B cell (primary cell): ENCODE data around the gene VANGL2. TPM values are rescaled to one million over a fixed set of nuclear protein-coding genes. Genes with fewer than 3 reads are reported as not detected.

ENCODE experiments used
- ATAC-seq: fragments of 200-7000 bp; cut with Tn5 transposase; one replicate; pipeline ENCODE4 v1.10.0; 2021; ENCODE audit warnings: low read depth, mild to moderate bottlenecking, moderate number of reproducible peaks, moderate library complexity
- CTCF ChIA-PET: fragments of 350-600 bp; sonication (Branson Sonifier 250); formaldehyde crosslinking; loops from one replicate; lab custom pipeline; 2021; ENCODE audit warnings: antibody characterized with exemption, inconsistent platforms; lab: Charles Lee
- POLR2A ChIA-PET: fragments of 350-600 bp; sonication (Branson Sonifier 250); formaldehyde crosslinking; loops from one replicate; lab custom pipeline; 2021; ENCODE audit warnings: antibody characterized with exemption; lab: Charles Lee
- DNase-seq: peaks from one replicate; pipeline ENCODE4 v3.0.0; 2013
- H2AFZ ChIP-seq: 2 replicates; pipeline ENCODE4 v1.6.1; 2012; ENCODE audit warnings: mild to moderate bottlenecking, low read depth, low read length; ENCODE audit not compliant: insufficient read depth, poor library complexity, severe bottlenecking
- H3K27ac ChIP-seq, 2 donors: 1 replicate in 1 of 2; 2 replicates in 1 of 2; pipeline ENCODE4 v1.5.1; 2012 to 2013; ENCODE audit warnings: low read length in 2 of 2, mild to moderate bottlenecking in 2 of 2, moderate library complexity in 1 of 2
- H3K27me3 ChIP-seq, 4 experiments: fragments of 200-600 bp in 1 of 4; sonication (generic) in 1 of 4; replicated peaks in 1 of 4; 1 replicate in 2 of 4; 2 replicates in 2 of 4; pipeline versions ENCODE4 v1.6.1 to v1.7.0; 2013 to 2016; ENCODE audit warnings: low read length in 3 of 4, mild to moderate bottlenecking in 2 of 4, mixed read lengths in 1 of 4, moderate library complexity in 1 of 4; ENCODE audit not compliant: insufficient read depth in 4 of 4, control insufficient read depth in 3 of 4; ENCODE audit errors: control extremely low read depth in 1 of 4
- H3K36me3 ChIP-seq, 2 experiments: replicated peaks in 1 of 2; 1 replicate in 1 of 2; 2 replicates in 1 of 2; pipeline versions ENCODE4 v1.6.1 to v1.7.1; 2013; ENCODE audit warnings: low read length in 1 of 2; ENCODE audit not compliant: insufficient read depth in 2 of 2, control insufficient read depth in 1 of 2; ENCODE audit errors: control extremely low read depth in 1 of 2, extremely low read depth in 1 of 2
- H3K4me1 ChIP-seq, 2 donors: fragments of 200-600 bp in 1 of 2; sonication (generic) in 1 of 2; 1 replicate in 1 of 2; 2 replicates in 1 of 2; pipeline versions ENCODE4 v1.5.1 to v1.6.1; 2013 to 2017; ENCODE audit warnings: low read length in 2 of 2; ENCODE audit not compliant: control insufficient read depth in 2 of 2, insufficient read depth in 2 of 2
- H3K4me2 ChIP-seq: replicated peaks from 2 replicates; pipeline ENCODE3; 2012; ENCODE audit warnings: mild to moderate bottlenecking, low read depth, low read length; ENCODE audit not compliant: poor library complexity, severe bottlenecking
- H3K4me3 ChIP-seq, 5 experiments: fragments of 200-600 bp in 1 of 5; sonication (generic) in 1 of 5; 1 replicate in 3 of 5; 2 replicates in 2 of 5; pipeline versions ENCODE4 v1.5.1 to v1.7.0; 2011 to 2016; ENCODE audit warnings: low read length in 4 of 5, mild to moderate bottlenecking in 4 of 5, low read depth in 2 of 5, control low read depth in 1 of 5, moderate library complexity in 1 of 5; ENCODE audit not compliant: insufficient read depth in 1 of 5; ENCODE audit errors: control extremely low read depth in 1 of 5, extremely low read depth in 1 of 5
- H3K79me2 ChIP-seq: fragments of 200-600 bp; sonication (generic); one replicate; pipeline ENCODE4 v1.6.0; 2016; ENCODE audit warnings: low read length; ENCODE audit not compliant: control insufficient read depth, insufficient read depth
- H3K9ac ChIP-seq: fragments of 200-600 bp; sonication (generic); 2 replicates; pipeline ENCODE4 v1.6.1; 2017; ENCODE audit warnings: mild to moderate bottlenecking, low read length, moderate library complexity
- H3K9me3 ChIP-seq, 3 donors: one replicate each; pipeline versions ENCODE4 v1.6.1 to v1.7.1; 2013; ENCODE audit warnings: low read length in 2 of 3; ENCODE audit not compliant: control insufficient read depth in 2 of 3, insufficient read depth in 1 of 3; ENCODE audit errors: control extremely low read depth in 1 of 3
- H4K20me1 ChIP-seq: 2 replicates; pipeline ENCODE4 v1.6.0; 2012; ENCODE audit warnings: mild to moderate bottlenecking, low read length; ENCODE audit not compliant: insufficient read depth, control insufficient read depth, poor library complexity, severe bottlenecking
- H3K27ac Mint-ChIP-seq: one replicate; pipeline ENCODE4 v1.8.0; 2021; ENCODE audit warnings: mixed read lengths
- H3K27me3 Mint-ChIP-seq: one replicate; pipeline ENCODE4 v1.8.0; 2021; ENCODE audit warnings: mixed read lengths
- H3K4me1 Mint-ChIP-seq: one replicate; pipeline ENCODE4 v1.8.0; 2021; ENCODE audit warnings: mixed read lengths
- H3K4me3 Mint-ChIP-seq: one replicate; pipeline ENCODE4 v1.8.0; 2021; ENCODE audit warnings: mixed read lengths
- H3K9me3 Mint-ChIP-seq: one replicate; pipeline ENCODE4 v1.8.0; 2022; ENCODE audit warnings: mixed read lengths; ENCODE audit not compliant: insufficient read depth
- CTCF ChIP-seq: fragments of 200-600 bp; IDR thresholded peaks from one replicate; pipeline ENCODE4 v1.8.0; 2022; ENCODE audit warnings: antibody characterized with exemption, mild to moderate bottlenecking
- EZH2 ChIP-seq: IDR thresholded peaks from 2 replicates; pipeline ENCODE4 v1.6.1; 2012; ENCODE audit warnings: borderline replicate concordance, low read depth, mild to moderate bottlenecking, moderate library complexity, low read length; ENCODE audit not compliant: insufficient read depth, poor library complexity, severe bottlenecking
- WGBS: methylation state at CpG from one replicate; pipeline ENCODE4 v1.1.5; 2013; ENCODE audit warnings: missing lambda C conversion rate; ENCODE audit not compliant: insufficient coverage; 5-methylcytosine and 5-hydroxymethylcytosine counted together
- intact Hi-C: fragments of 100-400 bp; cut with micrococcal nuclease; formaldehyde crosslinking; loops from one replicate; pipeline ENCODE4 v1.10.0; 2022
- polyA plus RNA-seq: library from polyadenylated mRNA; depleted of rRNA; stranded (reverse); fragments of >200 nt; gene quantifications from 2 replicates; pipeline ENCODE4 v1.2.3, GENCODE V29; 2012
- total RNA-seq, 2 donors: library from RNA; stranded (reverse); fragments of 120-200 nt in 1 of 2; gene quantifications; 1 replicate in 1 of 2; 2 replicates in 1 of 2; pipeline versions ENCODE4 v1.2.3 to v1.2.4, GENCODE V29; 2013 to 2022

Gene VANGL2
- total and polyA plus RNA-seq, 2 donors (not counting 1 experiment from before 2014, with no cell fraction given), result 0.48 to 14.4 TPM

GRCh38 chr1:160471253-160471652 lies 70.9 kb downstream of the VANGL2 start:
- H3K27me3 ChIP-seq, result no peaks in the 10 kb centered on the region
- ATAC-seq (no peak), DNase-seq (no peak)
- H3K27ac ChIP-seq, result peak overlapping the region in 1 of 2 donors; percentile 78
- Mint-ChIP-seq H3K4me3 (no peak overlapping the region), H3K9me3 (no peaks in the 10 kb centered on the region), H3K27ac (no peak overlapping the region), H3K4me1 (peaks cover 23% of the 10 kb centered on the region), H3K27me3 (no peaks in the 10 kb centered on the region)
- TF ChIP-seq EZH2, result no peak
- no peak for TF ChIP-seq CTCF
- H3K9ac ChIP-seq, result no peak overlapping the region
- no peak overlapping the region for H3K4me3 ChIP-seq
- H3K4me1 ChIP-seq, result peaks cover 59 to 63% of the 10 kb centered on the region in 2 donors
- peaks cover 0 to 3% (median 0%) of the 10 kb centered on the region in 3 donors for H3K9me3 ChIP-seq
- CTCF ChIA-PET, result interaction anchor here (0.9 to 2.3 kb wide), 4 partner anchors 13 to 73 kb away, joined by 3 to 8 read pairs (median 4); no protein-coding TSS in a partner anchor
- H2AFZ ChIP-seq, result no peak overlapping the region
- no peaks in the 10 kb centered on the region for H4K20me1 ChIP-seq
- no peaks in the 10 kb centered on the region for H3K79me2 ChIP-seq
- no CpG with 5 or more reads among the region's 1 CpG for WGBS
- intact Hi-C loops, result no loop called here
- no peaks in the 10 kb centered on the region for H3K36me3 ChIP-seq
- peak overlapping the region; percentile 40 for H3K4me2 ChIP-seq
- POLR2A ChIA-PET, result interaction anchor here (0.6 to 2.1 kb wide), 2 partner anchors 19 to 30 kb away, joined by 6 read pairs; no protein-coding TSS in a partner anchor

GRCh38 chr1:160472112-160472511 lies 71.7 kb downstream of the VANGL2 start:
- Histone ChIP-seq H3K4me2 (no peak overlapping the region), H3K9me3 (peaks cover 0 to 3% (median 0%) of the 10 kb centered on the region in 3 donors), H3K4me3 (no peak overlapping the region), H4K20me1 (no peaks in the 10 kb centered on the region), H2AFZ (no peak overlapping the region), H3K79me2 (no peaks in the 10 kb centered on the region), H3K9ac (no peak overlapping the region), H3K4me1 (peaks cover 51 to 55% of the 10 kb centered on the region in 2 donors), H3K27me3 (no peaks in the 10 kb centered on the region), H3K36me3 (no peaks in the 10 kb centered on the region), H3K27ac (peak overlapping the region in 1 of 2 donors; percentile 78)
- DNase-seq (no peak), ATAC-seq (no peak)
- Mint-ChIP-seq H3K4me3 (no peak overlapping the region), H3K9me3 (no peaks in the 10 kb centered on the region), H3K27ac (no peak overlapping the region), H3K27me3 (no peaks in the 10 kb centered on the region), H3K4me1 (peaks cover 17% of the 10 kb centered on the region)
- POLR2A ChIA-PET, result no interaction called here
- 100% methylated on average over 2 of the region's 3 CpGs for WGBS
- CTCF ChIA-PET, result interaction anchor here (1.0 kb wide), 1 partner anchor 71 kb away, joined by 4 read pairs; no protein-coding TSS in a partner anchor
- TF ChIP-seq CTCF, result no peak
- no peak for TF ChIP-seq EZH2
- intact Hi-C loops, result no loop called here
